HEK293 (cell line): ENCODE measurements around the gene CALHM2.

Experiments
- CTCF ChIP-seq: fragments of 450-650 bp; formaldehyde crosslinking; IDR thresholded peaks from 2 replicates; pipeline ENCODE4 v1.5.1; 2016; ENCODE audit warnings: missing biosample characterization, missing genetic modification characterization
- GLI4 ChIP-seq: fragments of 450-650 bp; formaldehyde crosslinking; IDR thresholded peaks from 2 replicates; pipeline ENCODE4 v1.5.1; 2016; ENCODE audit warnings: missing biosample characterization, missing genetic modification characterization
- MEIS1 ChIP-seq: sonication (generic); formaldehyde crosslinking; IDR thresholded peaks from 2 replicates; pipeline ENCODE4 v1.8.1; 2022; ENCODE audit warnings: missing genetic modification reagents, mild to moderate bottlenecking, borderline replicate concordance
- ZBTB20 ChIP-seq: fragments of 450-650 bp; formaldehyde crosslinking; IDR thresholded peaks from 2 replicates; pipeline ENCODE4 v1.5.1; 2016; ENCODE audit warnings: missing biosample characterization, missing genetic modification characterization
- ZBTB26 ChIP-seq: fragments of 450-650 bp; formaldehyde crosslinking; optimal IDR thresholded peaks from 2 replicates; pipeline ENCODE3; 2016; ENCODE audit warnings: missing biosample characterization, mild to moderate bottlenecking, missing genetic modification characterization
- ZFP3 ChIP-seq: fragments of 450-650 bp; formaldehyde crosslinking; IDR thresholded peaks from 2 replicates; pipeline ENCODE4 v1.5.1; 2016; ENCODE audit warnings: low read depth, missing biosample characterization, missing genetic modification characterization
- ZNF639 ChIP-seq: fragments of 450-650 bp; formaldehyde crosslinking; IDR thresholded peaks from 2 replicates; pipeline ENCODE4 v1.5.1; 2016; ENCODE audit warnings: missing biosample characterization, missing genetic modification characterization

GRCh38 chr10:103447187-103447586 is 5.0 kb downstream of the CALHM2 start:
- no peak for TF ChIP-seq ZBTB20 (tag by site-specific recombination)
- no peak for TF ChIP-seq MEIS1 (CRISPR knock-in tag)
- no peak for TF ChIP-seq GLI4 (tag by site-specific recombination)
- no peak for TF ChIP-seq ZNF639 (tag by site-specific recombination)
- no peak for TF ChIP-seq CTCF (tag by site-specific recombination)
- no peak for TF ChIP-seq ZFP3
- no peak for TF ChIP-seq ZBTB26 (tag by site-specific recombination)
